Stimulated activated CD4-positive, alpha-beta T cell treated with anti-CD3 and anti-CD28 coated beads, TNF-alpha, amount 100 ng/mL, for 24 hours (primary cell): ENCODE results near the gene CENPP.
"Not testable (repeated sequence)": the region's sequence is repeated elsewhere in the genome, so short reads cannot be mapped to it uniquely, and the experiment has no call there.

ENCODE experiments used
- DNase-seq, 3 experiments: peaks; one replicate each; pipeline ENCODE4 v3.0.0-alpha.2; 2020; ENCODE audit warnings: low read depth in 3 of 3

Gene CENPP

GRCh38 chr9:92535940-92536850 is 210.4 kb downstream of the CENPP start, which contains the start of gene ECM2:
Gene ECM2 (minus strand): TSS chr9:92535990. CDS start chr9:92522866, 13,124 bp downstream.
- no peak for DNase-seq

GRCh38 chr9:92538541-92538940 is 212.8 kb downstream of the CENPP start:
- DNase-seq: no peak

DNA sequence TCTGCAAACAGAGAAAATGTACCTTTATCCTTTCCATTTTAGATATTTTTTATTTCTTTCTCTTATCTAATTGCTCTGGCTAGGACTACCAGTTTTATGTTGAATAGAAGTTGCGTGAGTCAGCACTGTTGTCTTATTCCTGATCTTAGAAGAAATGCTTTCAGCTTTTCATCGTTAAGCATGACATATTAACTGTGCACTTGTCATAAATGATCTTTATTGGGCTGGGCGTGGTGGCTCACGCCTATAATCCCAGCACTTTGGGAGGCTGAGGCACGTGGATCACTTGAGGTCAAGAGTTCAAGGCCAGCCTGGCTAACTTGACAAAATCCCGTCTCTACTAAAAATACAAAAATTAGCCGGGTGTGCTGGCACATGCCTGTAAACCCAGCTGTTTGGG is 218.2 kb downstream of the CENPP start:
- DNase-seq: no peak

- no peak for DNase-seq
Observed at GRCh38 chr9:92545002-92545510, 219.3 kb downstream of the CENPP start.

- no peak for DNase-seq
Observed at GRCh38 chr9:92547356-92547755, 221.6 kb downstream of the CENPP start.

- DNase-seq: no peak
Observed at GRCh38 chr9:92550765-92551164, 225.0 kb downstream of the CENPP start.

DNA sequence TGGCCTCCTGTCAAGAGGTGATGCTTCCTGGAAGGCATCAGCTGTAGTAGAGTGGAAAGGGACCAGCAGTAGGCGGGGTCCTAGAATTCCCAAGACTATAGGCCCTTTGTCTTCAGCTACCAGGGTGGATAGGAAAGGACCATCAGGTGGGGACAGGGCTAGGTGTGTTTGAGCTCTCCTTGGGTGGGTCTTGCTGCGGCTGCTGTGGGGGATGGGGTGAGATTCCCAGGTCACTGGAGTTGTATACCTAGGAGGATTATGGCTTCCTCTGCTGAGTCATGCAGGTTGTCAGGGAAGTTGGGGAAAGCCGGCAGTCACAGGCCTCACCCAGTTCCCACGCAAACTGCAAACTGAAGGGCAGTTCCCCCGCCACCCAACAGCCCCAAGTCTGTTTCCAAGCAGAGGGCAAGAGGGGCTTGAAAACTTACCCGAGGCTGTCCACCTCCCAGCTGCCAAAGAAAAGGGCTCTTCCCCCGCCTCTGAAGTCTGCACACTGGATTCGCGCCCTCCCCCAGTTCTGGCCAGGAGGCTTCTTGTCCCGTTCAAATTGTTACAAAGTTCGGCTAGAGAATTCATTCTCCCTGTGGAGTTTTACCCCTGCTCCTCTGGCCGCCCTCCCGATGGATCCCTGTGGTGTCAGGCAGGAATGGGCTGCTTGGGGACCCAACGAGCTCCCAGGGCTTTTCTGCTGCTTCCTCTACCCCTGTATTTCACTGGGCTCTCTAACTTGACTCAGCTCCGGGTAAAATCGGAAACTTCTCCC is 233.0 kb downstream of the CENPP start:
- no peak for DNase-seq

DNA sequence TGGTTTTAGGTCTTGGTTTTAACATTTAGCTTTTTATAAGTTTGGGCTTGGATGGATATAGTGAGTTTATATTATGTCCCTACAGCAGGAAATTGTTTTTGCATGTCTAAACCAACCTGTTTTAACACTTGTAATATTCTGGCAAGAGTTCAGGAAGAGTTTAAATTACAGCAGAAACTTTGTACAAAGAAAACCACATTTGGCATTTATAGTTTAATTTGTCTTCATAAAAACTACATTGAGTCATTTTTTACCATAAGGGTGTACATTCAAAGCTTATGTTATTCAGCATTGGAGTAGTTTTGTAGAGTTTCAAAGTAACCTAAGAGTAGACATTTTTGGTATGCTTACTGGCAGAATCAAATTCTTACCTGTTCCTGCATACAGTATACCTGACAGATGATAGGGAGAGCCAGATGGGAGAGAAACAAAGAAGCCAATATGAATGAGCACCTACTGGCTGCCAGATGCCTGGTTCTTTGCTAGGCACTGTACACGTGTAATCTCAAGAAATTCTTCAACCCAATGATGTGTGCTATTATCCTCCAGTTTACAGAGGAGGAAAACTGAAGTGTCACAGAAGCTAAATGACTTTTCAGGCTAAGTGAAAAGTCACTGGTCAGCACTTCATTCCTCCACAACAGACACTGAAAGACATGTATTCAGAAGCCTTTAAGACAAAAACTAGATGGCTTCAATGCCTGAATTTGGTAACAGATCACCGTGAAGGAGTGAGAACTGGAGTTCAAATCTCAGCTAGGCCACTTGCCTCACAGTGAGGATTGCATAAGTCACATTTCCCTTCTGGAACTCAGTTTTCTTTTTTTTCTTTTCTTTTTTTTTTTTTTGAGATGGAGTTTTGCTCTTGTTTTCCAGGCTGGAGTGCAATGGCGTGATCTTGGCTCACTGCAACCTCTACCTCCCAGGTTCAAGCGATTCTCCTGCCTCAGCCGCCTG is 235.9 kb downstream of the CENPP start:
- no peak for DNase-seq

DNA sequence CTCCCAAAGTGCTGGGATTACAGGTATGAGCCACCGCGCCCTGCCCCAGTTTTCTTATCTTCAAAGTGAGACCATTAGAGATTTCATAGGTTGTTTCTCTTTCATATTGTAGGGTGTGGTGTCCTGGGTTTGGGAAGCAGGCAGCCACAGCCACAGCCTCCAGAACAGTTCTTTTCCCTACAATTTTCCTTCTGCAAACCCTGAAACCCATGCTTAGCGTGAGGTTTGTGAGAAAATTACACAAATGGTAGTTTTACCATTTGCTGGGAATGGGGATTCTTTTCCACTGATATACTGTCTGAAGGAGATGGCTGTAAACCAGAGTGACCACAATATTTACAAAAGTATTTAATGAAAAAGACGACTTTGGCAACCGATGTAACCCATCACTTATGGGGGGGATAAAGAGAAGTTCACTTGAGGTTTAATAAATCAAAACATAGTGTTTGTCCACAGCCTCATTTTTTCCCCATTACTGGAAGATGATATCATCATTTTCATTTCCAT is 236.8 kb downstream of the CENPP start:
- no peak for DNase-seq

DNA sequence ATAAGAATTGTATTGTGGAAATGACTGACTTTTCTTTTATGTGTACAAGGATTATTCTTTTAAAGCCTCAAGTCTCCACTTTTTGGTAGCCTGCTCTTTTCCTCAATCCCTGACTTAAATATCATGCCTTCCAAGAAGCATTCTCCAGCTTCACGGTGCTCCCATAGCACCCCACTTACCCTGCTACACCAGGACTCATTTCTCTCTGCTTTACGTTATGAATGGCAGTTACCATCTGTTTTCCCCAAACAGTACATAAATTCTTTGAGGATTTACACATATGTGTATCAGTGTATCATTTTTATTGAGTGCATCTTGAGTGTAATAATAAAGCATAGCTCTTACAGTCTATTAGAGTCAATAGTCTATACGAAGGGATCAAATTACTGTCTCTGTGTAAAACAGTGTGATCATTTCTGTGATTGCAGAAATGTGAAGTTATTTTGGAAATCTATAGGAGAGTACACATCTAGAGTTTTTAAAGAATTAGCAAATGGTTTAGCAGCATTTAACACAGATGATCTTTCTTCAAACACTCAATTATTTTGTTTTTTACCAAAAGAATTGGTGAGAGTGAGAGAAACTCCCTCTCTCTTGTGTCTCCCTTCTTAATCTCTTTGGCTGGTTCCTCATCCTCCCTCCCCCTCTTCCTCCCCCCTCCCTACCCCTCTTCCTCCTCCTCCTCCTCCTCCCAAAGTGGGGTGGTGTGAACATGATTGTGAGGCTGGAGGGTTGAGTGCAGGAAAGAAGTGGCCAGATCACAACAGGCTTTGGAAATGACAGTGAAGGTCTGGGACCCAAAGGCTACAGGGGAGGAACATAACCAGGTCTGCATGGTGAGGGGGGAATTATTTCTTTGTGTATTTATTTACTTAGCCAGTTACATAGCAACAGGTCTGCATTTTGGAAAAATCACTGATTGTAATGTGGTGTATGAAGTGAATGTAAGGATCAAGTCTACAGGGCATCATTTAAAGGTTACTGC is 237.7 kb downstream of the CENPP start:
- DNase-seq: no peak

GRCh38 chr9:92564504-92564903 is 238.8 kb downstream of the CENPP start:
- no peak for DNase-seq

- DNase-seq: no peak
Observed at GRCh38 chr9:92564982-92565381, 239.2 kb downstream of the CENPP start.

GRCh38 chr9:92571871-92572270 is 246.1 kb downstream of the CENPP start:
- not testable (repeated sequence) for DNase-seq

- not testable (repeated sequence) for DNase-seq
Observed at GRCh38 chr9:92573612-92574011, 247.9 kb downstream of the CENPP start.

- no peak for DNase-seq
Observed at GRCh38 chr9:92576175-92576574, 250.4 kb downstream of the CENPP start.

DNA sequence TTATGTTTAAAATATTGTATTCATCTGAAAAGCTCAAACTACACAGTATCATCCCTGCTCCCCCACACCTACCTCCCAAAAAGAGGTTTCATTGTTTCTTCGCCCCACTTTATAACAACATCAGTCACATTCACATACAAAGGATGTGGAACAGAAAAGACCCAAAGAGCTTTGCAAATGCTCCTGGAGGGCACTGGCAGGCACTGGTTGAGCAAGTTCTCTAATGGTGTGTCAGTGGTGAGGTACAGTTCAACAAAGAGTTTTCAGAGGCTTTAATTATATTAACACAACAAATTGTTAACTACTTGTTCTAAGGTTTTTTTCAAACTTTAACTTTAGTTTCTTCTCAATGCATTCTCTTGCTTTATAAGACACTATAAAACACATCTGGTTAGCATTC is 264.2 kb downstream of the CENPP start:
- DNase-seq: no peak

DNA sequence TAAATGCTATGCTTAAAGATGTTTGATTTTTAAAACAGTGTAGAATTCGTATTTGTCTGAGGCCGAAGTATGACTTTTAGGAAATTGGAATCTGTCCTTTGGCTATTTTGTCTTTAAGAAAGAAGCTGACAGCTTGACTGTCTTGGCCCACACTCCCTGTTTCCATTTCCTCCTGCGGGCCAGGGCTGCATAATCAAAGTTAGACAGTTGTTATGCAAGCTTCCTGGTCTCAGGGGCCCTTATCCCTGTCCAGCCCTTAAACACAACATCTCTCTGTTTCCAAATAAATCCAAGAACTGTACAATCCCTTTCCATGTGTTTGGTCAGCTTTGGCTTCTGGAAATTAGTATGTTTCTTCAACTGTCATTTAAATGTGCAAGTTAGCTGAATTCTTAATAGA is 264.6 kb downstream of the CENPP start:
- no peak for DNase-seq

- no peak for DNase-seq
Observed at GRCh38 chr9:92592537-92592936, 266.8 kb downstream of the CENPP start.

DNA sequence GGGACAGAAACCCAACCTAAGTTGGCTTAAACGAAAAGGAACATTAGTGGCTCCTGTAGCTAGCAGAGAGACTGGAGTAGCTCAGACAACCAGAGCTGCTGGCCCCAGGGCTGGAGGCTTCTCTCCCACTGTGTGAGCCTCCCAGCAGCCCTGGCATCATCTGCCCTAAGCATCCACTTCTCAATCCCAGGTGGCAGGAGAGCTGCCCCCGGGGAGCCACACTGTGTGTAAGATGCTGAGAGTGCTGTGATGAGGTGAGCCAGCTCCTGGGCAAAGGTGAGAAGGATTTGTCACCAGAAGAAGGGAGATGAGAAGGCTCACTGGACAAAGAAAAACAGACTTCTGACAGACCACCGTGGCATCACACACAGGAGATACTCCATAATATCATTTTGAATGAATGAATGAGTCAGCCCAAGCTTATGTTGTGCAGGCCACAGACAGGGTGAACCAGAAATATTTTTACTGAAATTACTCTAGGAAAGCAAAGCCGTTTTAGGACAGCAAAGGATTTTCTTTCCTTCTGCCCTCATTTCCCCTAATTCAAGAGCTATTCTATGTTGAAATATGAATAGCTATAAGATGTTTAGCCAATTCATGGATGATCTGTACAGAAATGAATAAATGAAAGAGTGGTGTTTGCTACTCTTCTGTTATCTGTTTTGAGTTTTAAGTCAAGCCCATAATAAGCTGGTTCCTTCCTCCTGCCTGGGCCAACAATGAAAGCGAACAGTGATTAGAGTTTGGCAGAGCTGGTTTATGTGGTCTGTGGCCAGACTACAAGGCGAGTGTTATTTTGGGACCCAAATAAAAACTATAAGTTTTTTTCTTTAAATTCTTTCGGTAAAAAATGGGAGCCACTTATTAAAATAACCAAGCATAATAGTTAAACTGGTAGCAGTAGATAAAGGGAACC is 267.5 kb downstream of the CENPP start:
- no peak for DNase-seq
